IPS DF 6.9 (cell line): ENCODE data around the gene CCDC178.
"Not testable (repeated sequence)": the region's sequence is repeated elsewhere in the genome, so short reads cannot be mapped to it uniquely, and the experiment has no call there.

ENCODE experiments used
- DNase-seq: peaks from one replicate; pipeline ENCODE4 v3.0.0-alpha.2; 2013; ENCODE audit warnings: low read depth, low spot score
- H3K27ac ChIP-seq: one replicate; pipeline ENCODE4 v1.5.1; 2013; ENCODE audit warnings: low read length, control low read depth
- H3K27me3 ChIP-seq: 2 replicates; pipeline ENCODE4 v1.6.1; 2013; ENCODE audit warnings: mild to moderate bottlenecking, low read length; ENCODE audit not compliant: control insufficient read depth, insufficient read depth
- H3K36me3 ChIP-seq: 2 replicates; pipeline ENCODE4 v1.6.1; 2013; ENCODE audit warnings: low read length; ENCODE audit not compliant: control insufficient read depth, insufficient read depth
- H3K4me1 ChIP-seq: 2 replicates; pipeline ENCODE4 v1.6.1; 2013; ENCODE audit warnings: low read length; ENCODE audit not compliant: control insufficient read depth, insufficient read depth
- H3K4me3 ChIP-seq: 2 replicates; pipeline ENCODE4 v1.5.1; 2013; ENCODE audit warnings: mild to moderate bottlenecking, low read length
- H3K9me3 ChIP-seq: 2 replicates; pipeline ENCODE4 v1.6.1; 2013; ENCODE audit warnings: low read length, inconsistent platforms; ENCODE audit not compliant: control insufficient read depth, insufficient read depth
- WGBS: extraction: QIAGEN DNeasy Blood & Tissue Kit; methylation state at CpG from one replicate; pipeline ENCODE4 v1.1.7; 2013; ENCODE audit warnings: mixed read lengths, missing lambda C conversion rate; ENCODE audit not compliant: insufficient read length, insufficient coverage; 5-methylcytosine and 5-hydroxymethylcytosine counted together

Gene CCDC178

GRCh38 chr18:33181016-33181415 is 259.5 kb downstream of the CCDC178 start:
- H3K36me3 ChIP-seq = no peaks in the 10 kb centered on the region
- no peaks in the 10 kb centered on the region for H3K27me3 ChIP-seq
- H3K4me1 ChIP-seq = no peaks in the 10 kb centered on the region
- H3K27ac ChIP-seq = no peak overlapping the region
- WGBS = no CpG with 5 or more reads among the region's 2 CpGs
- H3K9me3 ChIP-seq = no peaks in the 10 kb centered on the region
- DNase-seq = no peak
- no peak overlapping the region for H3K4me3 ChIP-seq

- Histone ChIP-seq H3K36me3 (no peaks in the 10 kb centered on the region), H3K9me3 (no peaks in the 10 kb centered on the region), H3K27me3 (no peaks in the 10 kb centered on the region), H3K4me3 (no peak overlapping the region), H3K4me1 (no peaks in the 10 kb centered on the region), H3K27ac (no peak overlapping the region)
- no peak for DNase-seq
Observed at GRCh38 chr18:33169218-33169617, 271.3 kb downstream of the CCDC178 start.

GRCh38 chr18:33164121-33164520 is 276.4 kb downstream of the CCDC178 start:
- not testable (repeated sequence) for DNase-seq, H3K36me3 ChIP-seq, H3K27ac ChIP-seq, H3K4me3 ChIP-seq, H3K27me3 ChIP-seq, H3K9me3 ChIP-seq, H3K4me1 ChIP-seq
- WGBS = no CpG with 5 or more reads among the region's 9 CpGs

- Histone ChIP-seq H3K4me1 (no peaks in the 10 kb centered on the region), H3K36me3 (no peaks in the 10 kb centered on the region), H3K4me3 (no peak overlapping the region), H3K9me3 (no peaks in the 10 kb centered on the region), H3K27me3 (no peaks in the 10 kb centered on the region), H3K27ac (no peak overlapping the region)
- no CpG with 5 or more reads among the region's 2 CpGs for WGBS
- DNase-seq = no peak
Observed at GRCh38 chr18:33161131-33161530, 279.4 kb downstream of the CCDC178 start.

GRCh38 chr18:33159151-33159550 is 281.4 kb downstream of the CCDC178 start:
- WGBS = no CpG with 5 or more reads among the region's 2 CpGs
- H3K4me1 ChIP-seq = no peaks in the 10 kb centered on the region

GRCh38 chr18:33157893-33158292 is 282.6 kb downstream of the CCDC178 start:
- Histone ChIP-seq H3K27me3 (no peaks in the 10 kb centered on the region), H3K27ac (no peak overlapping the region), H3K36me3 (no peaks in the 10 kb centered on the region), H3K4me3 (no peak overlapping the region), H3K4me1 (no peaks in the 10 kb centered on the region), H3K9me3 (no peaks in the 10 kb centered on the region)
- DNase-seq = no peak
- no CpG with 5 or more reads among the region's 1 CpG for WGBS

More at GRCh38 chr18:33159151-33159550, 281.4 kb downstream of the CCDC178 start:
- DNase-seq = no peak
- Histone ChIP-seq H3K36me3 (no peaks in the 10 kb centered on the region), H3K27me3 (no peaks in the 10 kb centered on the region), H3K27ac (no peak overlapping the region), H3K4me3 (no peak overlapping the region), H3K9me3 (no peaks in the 10 kb centered on the region)

GRCh38 chr18:33156906-33157470 is 283.5 kb downstream of the CCDC178 start:
- Histone ChIP-seq H3K27me3 (no peaks in the 10 kb centered on the region), H3K36me3 (no peaks in the 10 kb centered on the region), H3K4me1 (no peaks in the 10 kb centered on the region), H3K27ac (no peak overlapping the region), H3K9me3 (no peaks in the 10 kb centered on the region), H3K4me3 (no peak overlapping the region)
- no peak for DNase-seq

GRCh38 chr18:33154049-33154448 is 286.5 kb downstream of the CCDC178 start:
- WGBS = no CpG with 5 or more reads among the region's 2 CpGs
- Histone ChIP-seq H3K36me3 (no peaks in the 10 kb centered on the region), H3K4me3 (no peak overlapping the region), H3K27me3 (no peaks in the 10 kb centered on the region), H3K27ac (no peak overlapping the region), H3K9me3 (no peaks in the 10 kb centered on the region), H3K4me1 (no peaks in the 10 kb centered on the region)
- no peak for DNase-seq

GRCh38 chr18:33152376-33152775 is 288.1 kb downstream of the CCDC178 start:
- no peaks in the 10 kb centered on the region for H3K4me1 ChIP-seq
- no peak overlapping the region for H3K27ac ChIP-seq
- H3K36me3 ChIP-seq = no peaks in the 10 kb centered on the region
- no peak for DNase-seq
- no peak overlapping the region for H3K4me3 ChIP-seq
- no CpG with 5 or more reads among the region's 1 CpG for WGBS
- H3K9me3 ChIP-seq = no peaks in the 10 kb centered on the region
- H3K27me3 ChIP-seq = no peaks in the 10 kb centered on the region

GRCh38 chr18:33147811-33148210 is 292.7 kb downstream of the CCDC178 start:
- not testable (repeated sequence) for H3K27ac ChIP-seq, H3K27me3 ChIP-seq, H3K4me3 ChIP-seq, H3K4me1 ChIP-seq, H3K9me3 ChIP-seq, DNase-seq, H3K36me3 ChIP-seq
- no CpG with 5 or more reads among the region's 25 CpGs for WGBS

GRCh38 chr18:33146014-33146413 is 294.5 kb downstream of the CCDC178 start:
- Histone ChIP-seq H3K36me3 (no peaks in the 10 kb centered on the region), H3K27me3 (no peaks in the 10 kb centered on the region), H3K4me1 (no peaks in the 10 kb centered on the region), H3K9me3 (no peaks in the 10 kb centered on the region), H3K27ac (no peak overlapping the region), H3K4me3 (no peak overlapping the region)
- no peak for DNase-seq
- no CpG with 5 or more reads among the region's 2 CpGs for WGBS
